GM23338 (cell line): ENCODE data around the gene PUM1.

Source experiments
- CREB1 ChIP-seq: fragments of 250-450 bp; sonication (Bioruptor Pico); IDR thresholded peaks from 2 replicates; pipeline ENCODE4 v1.5.0; 2020; ENCODE audit warnings: low read depth, mild to moderate bottlenecking, moderate library complexity
- CTCF ChIP-seq, 2 experiments: fragments of 200-600 bp in 1 of 2; sonication (generic) in 1 of 2; conservative IDR thresholded peaks; 2 replicates each; pipeline versions ENCODE4 v1.5.1 to v1.6.1; 2016 to 2017; ENCODE audit warnings: antibody characterized with exemption in 2 of 2, low read depth in 2 of 2, mild to moderate bottlenecking in 2 of 2, moderate library complexity in 1 of 2
- EZH2 ChIP-seq: fragments of 200-600 bp; sonication (generic); IDR thresholded peaks from one replicate; pipeline ENCODE4 v1.8.0; 2017; ENCODE audit warnings: antibody characterized with exemption, mild to moderate bottlenecking, low read depth; ENCODE audit not compliant: unreplicated experiment
- EZH2phosphoT487 ChIP-seq: fragments of 200-600 bp; sonication (generic); IDR thresholded peaks from one replicate; pipeline ENCODE4 v1.8.1; 2018; ENCODE audit warnings: antibody characterized with exemption; ENCODE audit not compliant: unreplicated experiment
- JUNB ChIP-seq: IDR thresholded peaks from one replicate; pipeline ENCODE4 v1.6.1; 2016; ENCODE audit warnings: antibody characterized with exemption; ENCODE audit not compliant: unreplicated experiment
- POLR2AphosphoS5 ChIP-seq: IDR thresholded peaks from 2 replicates; pipeline ENCODE4 v1.6.1; 2016; ENCODE audit warnings: antibody characterized with exemption, low read depth
- REST ChIP-seq: IDR thresholded peaks from one replicate; pipeline ENCODE4 v1.6.1; 2018; ENCODE audit warnings: antibody characterized with exemption; ENCODE audit not compliant: unreplicated experiment
- STAT1 ChIP-seq: IDR thresholded peaks from one replicate; pipeline ENCODE4 v1.6.1; 2016; ENCODE audit warnings: antibody characterized with exemption; ENCODE audit not compliant: unreplicated experiment
- ZNF114 ChIP-seq: fragments of 250-450 bp; sonication (Bioruptor Pico); IDR thresholded peaks from 2 replicates; pipeline ENCODE4 v1.5.0; 2020; ENCODE audit warnings: mild to moderate bottlenecking, moderate library complexity

- TF ChIP-seq CTCF (conservative IDR thresholded peaks at IDR 0.05; ENCODE audit: low read depth in 2 of 2) (no peak), REST (no peak), POLR2AphosphoS5 (no peak), STAT1 (no peak), EZH2phosphoT487 (no peak), JUNB (no peak), EZH2 (no peak), ZNF114 (no peak), CREB1 (CRISPR knock-in tag) (no peak)
Observed at GRCh38 chr1:30933874-30934252, 131.7 kb downstream of the PUM1 start.
